RWPE2 (cell line): Measurements from ENCODE around the gene ZNF445.

Source experiments
- ATAC-seq: fragments of 200-7000 bp; cut with Tn5 transposase; 3 replicates; pipeline ENCODE4 v1.9.1; 2021; ENCODE audit warnings: low read depth
- DNase-seq: peaks from one replicate; pipeline ENCODE4 v3.0.0-alpha.2; 2020; ENCODE audit warnings: low spot score
- H3K27ac ChIP-seq: fragments of 450-650 bp; 2 replicates; pipeline ENCODE4 v1.5.1; 2017; ENCODE audit warnings: mild to moderate bottlenecking; ENCODE audit not compliant: poor library complexity, severe bottlenecking
- H3K27me3 ChIP-seq: fragments of 250-450 bp; sonication (Bioruptor Pico); 2 replicates; pipeline ENCODE4 v1.5.1; 2021; ENCODE audit warnings: mild to moderate bottlenecking, moderate library complexity; ENCODE audit not compliant: insufficient read depth, poor library complexity, severe bottlenecking
- H3K36me3 ChIP-seq: fragments of 250-450 bp; sonication (Bioruptor Pico); 2 replicates; pipeline ENCODE4 v1.5.1; 2020; ENCODE audit warnings: low read depth, mild to moderate bottlenecking, moderate library complexity
- H3K4me1 ChIP-seq: fragments of 250-450 bp; sonication (Bioruptor Pico); 2 replicates; pipeline ENCODE4 v1.5.1; 2021; ENCODE audit warnings: mild to moderate bottlenecking, moderate library complexity; ENCODE audit not compliant: insufficient read depth, poor library complexity, severe bottlenecking
- H3K4me3 ChIP-seq: fragments of 250-450 bp; sonication (Bioruptor Pico); 2 replicates; pipeline ENCODE4 v1.5.1; 2021; ENCODE audit warnings: mild to moderate bottlenecking, moderate library complexity; ENCODE audit not compliant: severe bottlenecking
- H3K9me3 ChIP-seq: fragments of 250-450 bp; sonication (Bioruptor Pico); 2 replicates; pipeline ENCODE4 v1.5.1; 2021; ENCODE audit warnings: mild to moderate bottlenecking, moderate library complexity; ENCODE audit not compliant: severe bottlenecking
- CTCF ChIP-seq: fragments of 450-650 bp; IDR thresholded peaks from one replicate; pipeline ENCODE4 v1.5.1; 2017; ENCODE audit warnings: mild to moderate bottlenecking, moderate library complexity; ENCODE audit not compliant: poor library complexity, severe bottlenecking

The ZNF445 gene

GRCh38 chr3:44439499-44440295, 37.8 kb downstream of the ZNF445 start:
- Histone ChIP-seq H3K4me1 (no peaks in the 10 kb centered on the region), H3K27ac (no peak overlapping the region), H3K27me3 (no peaks in the 10 kb centered on the region), H3K9me3 (no peaks in the 10 kb centered on the region), H3K4me3 (no peak overlapping the region), H3K36me3 (peaks cover 8% of the 10 kb centered on the region; the same call in 1 of the 2 replicates)
- no peak for TF ChIP-seq CTCF
- DNase-seq, result no peak
- no peak for ATAC-seq

GRCh38 chr3:44437800-44438199, 39.7 kb downstream of the ZNF445 start:
- H3K9me3 ChIP-seq, result no peaks in the 10 kb centered on the region
- TF ChIP-seq CTCF, result no peak
- no peak for DNase-seq
- no peak for ATAC-seq
- H3K4me1 ChIP-seq, result no peaks in the 10 kb centered on the region
- H3K27me3 ChIP-seq, result no peaks in the 10 kb centered on the region
- peaks cover under 1% of the 10 kb centered on the region; the same call in 1 of the 2 replicates for H3K36me3 ChIP-seq
- no peak overlapping the region for H3K4me3 ChIP-seq
- no peak overlapping the region for H3K27ac ChIP-seq

- no peak for ATAC-seq
- no peaks in the 10 kb centered on the region for H3K9me3 ChIP-seq
These were observed 41.3 kb downstream of the ZNF445 start for GRCh38 chr3:44436181-44436580.

GRCh38 chr3:44434834-44435510, 42.5 kb downstream of the ZNF445 start:
- Histone ChIP-seq H3K36me3 (no peaks in the 10 kb centered on the region), H3K9me3 (no peaks in the 10 kb centered on the region), H3K4me3 (no peak overlapping the region), H3K27ac (no peak overlapping the region), H3K27me3 (no peaks in the 10 kb centered on the region), H3K4me1 (no peaks in the 10 kb centered on the region)
- ATAC-seq (no peak), DNase-seq (no peak)
- TF ChIP-seq CTCF, result no peak

More at GRCh38 chr3:44436181-44436580, 41.3 kb downstream of the ZNF445 start:
- no peak overlapping the region for H3K4me3 ChIP-seq
- H3K4me1 ChIP-seq, result no peaks in the 10 kb centered on the region
- no peak for TF ChIP-seq CTCF
- no peaks in the 10 kb centered on the region for H3K36me3 ChIP-seq
- no peak for DNase-seq
- no peak overlapping the region for H3K27ac ChIP-seq
- H3K27me3 ChIP-seq, result no peaks in the 10 kb centered on the region
